GM18873 (cell line): ENCODE results near the gene SUPT6H.

ENCODE experiments used
- ATAC-seq: cut with Tn5 transposase; IDR thresholded peaks from one replicate; pipeline ENCODE4 v1.9.1; 2021; ENCODE audit warnings: mild to moderate bottlenecking, moderate library complexity, moderate number of reproducible peaks; ENCODE audit not compliant: unreplicated experiment, low FRiP score

The SUPT6H gene

GRCh38 chr17:28661635-28662526 lies at the start of gene SUPT6H, which contains the start of gene SDF2:
TSS of gene SUPT6H (plus strand) at chr17:28662205. CDS start at chr17:28673402, 11,197 bp downstream.
TSS of gene SDF2 (minus strand) at chr17:28661906. CDS start at chr17:28661876, 30 bp downstream.
- peak; percentile 74 for ATAC-seq

- no peak for ATAC-seq
These were observed 49.5 kb upstream of the SUPT6H start for GRCh38 chr17:28612531-28612930.

GRCh38 chr17:28612936-28613872 lies 48.8 kb upstream of the SUPT6H start:
- no peak for ATAC-seq

GRCh38 chr17:28613931-28614381 lies 48.0 kb upstream of the SUPT6H start, which contains the start of gene RSKR:
TSS of gene RSKR (minus strand) at chr17:28614185. CDS start at chr17:28614161, 24 bp downstream.
- ATAC-seq: no peak

GRCh38 chr17:28615260-28615940 lies 46.6 kb upstream of the SUPT6H start:
- no peak for ATAC-seq

GRCh38 chr17:28616281-28616680 lies 45.7 kb upstream of the SUPT6H start:
- no peak for ATAC-seq

- no peak for ATAC-seq
These were observed 43.5 kb upstream of the SUPT6H start for GRCh38 chr17:28618464-28618863.

- no peak for ATAC-seq
These were observed 42.0 kb upstream of the SUPT6H start for GRCh38 chr17:28620010-28620409.

- no peak for ATAC-seq
These were observed 39.8 kb upstream of the SUPT6H start for GRCh38 chr17:28622186-28622585.

GRCh38 chr17:28623696-28624095 lies 38.3 kb upstream of the SUPT6H start:
- ATAC-seq: no peak

GRCh38 chr17:28624148-28624547 lies 37.9 kb upstream of the SUPT6H start:
- ATAC-seq: no peak

- ATAC-seq: no peak
These were observed 35.2 kb upstream of the SUPT6H start for GRCh38 chr17:28626818-28627217.

GRCh38 chr17:28634206-28634865 lies 27.7 kb upstream of the SUPT6H start:
- ATAC-seq: no peak

GRCh38 chr17:28635506-28635905 lies 26.5 kb upstream of the SUPT6H start:
- ATAC-seq: no peak

- ATAC-seq: no peak
These were observed 20.4 kb upstream of the SUPT6H start for GRCh38 chr17:28641579-28641978.

- no peak for ATAC-seq
These were observed 17.8 kb upstream of the SUPT6H start for GRCh38 chr17:28643983-28644786.

GRCh38 chr17:28644787-28645575 lies 17.0 kb upstream of the SUPT6H start, which contains the start of gene BLTP2:
TSS of gene BLTP2 (minus strand) at chr17:28645158. CDS start at chr17:28645056, 102 bp downstream.
- ATAC-seq: peak; percentile 80

GRCh38 chr17:28645576-28645939 lies 16.4 kb upstream of the SUPT6H start:
- ATAC-seq: no peak
